Keratinocyte (primary cell): ENCODE data around the gene ATCAY. TPM values are rescaled to one million over a fixed set of nuclear protein-coding genes. Genes with fewer than 3 reads are reported as not detected.
"Not testable (repeated sequence)": the region's sequence is repeated elsewhere in the genome, so short reads cannot be mapped to it uniquely, and the experiment has no call there.

ENCODE experiments used
- DNase-seq: peaks from one replicate; pipeline ENCODE4 v3.0.0-alpha.2; 2011; ENCODE audit warnings: low read depth, missing footprints, low spot score
- FAIRE-seq: peaks from 2 replicates; lab custom pipeline; 2011; peaks lifted over from hg19 to GRCh38; lab: Jason Lieb, UNC
- H2AFZ ChIP-seq: 2 replicates; pipeline ENCODE4 v1.6.0; 2012; ENCODE audit warnings: low read length, control low read depth, inconsistent platforms; ENCODE audit not compliant: control insufficient read depth
- H3K27ac ChIP-seq: 2 replicates; pipeline ENCODE4 v1.5.1; 2011; ENCODE audit warnings: low read length; ENCODE audit not compliant: control insufficient read depth, insufficient read depth
- H3K27me3 ChIP-seq: 3 replicates; pipeline ENCODE4 v1.6.0; 2011; ENCODE audit warnings: low read length; ENCODE audit not compliant: control insufficient read depth, insufficient read depth; ENCODE audit errors: extremely low read depth
- H3K36me3 ChIP-seq, 2 experiments: 2 replicates in 1 of 2; 3 replicates in 1 of 2; pipeline ENCODE4 v1.5.1; 2011; ENCODE audit warnings: low read length in 2 of 2, mild to moderate bottlenecking in 1 of 2; ENCODE audit not compliant: control insufficient read depth in 2 of 2, insufficient read depth in 2 of 2; ENCODE audit errors: extremely low read depth in 1 of 2
- H3K4me1 ChIP-seq: 3 replicates; pipeline ENCODE4 v1.5.1; 2011; ENCODE audit warnings: low read length; ENCODE audit not compliant: control insufficient read depth, insufficient read depth; ENCODE audit errors: extremely low read depth
- H3K4me2 ChIP-seq: 3 replicates; pipeline ENCODE4 v1.6.0; 2011; ENCODE audit warnings: low read depth, low read length; ENCODE audit not compliant: control insufficient read depth, insufficient read depth; ENCODE audit errors: extremely low read depth
- H3K4me3 ChIP-seq, 3 experiments: fragments of 200-600 bp in 1 of 3; sonication (generic) in 1 of 3; 2 replicates in 2 of 3; 3 replicates in 1 of 3; pipeline ENCODE4 v1.5.1; 2011 to 2016; ENCODE audit warnings: low read length in 3 of 3, mild to moderate bottlenecking in 3 of 3, control low read depth in 2 of 3, inconsistent platforms in 1 of 3, low read depth in 1 of 3, mixed read lengths in 1 of 3, mixed run types in 1 of 3, moderate library complexity in 1 of 3; ENCODE audit not compliant: control insufficient read depth in 2 of 3, insufficient read depth in 2 of 3; ENCODE audit errors: extremely low read depth in 1 of 3
- H3K79me2 ChIP-seq: 2 replicates; pipeline ENCODE4 v1.6.0; 2012; ENCODE audit warnings: low read length; ENCODE audit not compliant: control insufficient read depth, insufficient read depth
- H3K9ac ChIP-seq: 3 replicates; pipeline ENCODE4 v1.6.0; 2011; ENCODE audit warnings: low read length; ENCODE audit not compliant: control insufficient read depth, insufficient read depth; ENCODE audit errors: extremely low read depth
- H3K9me1 ChIP-seq: 3 replicates; pipeline ENCODE4 v1.6.0; 2011; ENCODE audit warnings: low read length; ENCODE audit not compliant: control insufficient read depth, insufficient read depth; ENCODE audit errors: extremely low read depth
- H3K9me3 ChIP-seq: 2 replicates; pipeline ENCODE4 v1.5.1; 2012; ENCODE audit warnings: low read depth, low read length; ENCODE audit not compliant: control insufficient read depth
- H4K20me1 ChIP-seq: 3 replicates; pipeline ENCODE4 v1.6.0; 2011; ENCODE audit warnings: low read length; ENCODE audit not compliant: control insufficient read depth, insufficient read depth; ENCODE audit errors: extremely low read depth
- EZH2 ChIP-seq: IDR thresholded peaks from one replicate; pipeline ENCODE4 v1.6.1; 2012; ENCODE audit warnings: inconsistent platforms, mild to moderate bottlenecking, low read length, moderate library complexity
- dilution Hi-C: fragments of 300-500 bp; cut with MboI; formaldehyde crosslinking; loops from one replicate; pipeline ENCODE4 v1.7.0; 2020; ENCODE audit warnings: low sequenced_read_pairs; ENCODE audit not compliant: extremely low pct_ligation_motif_present
- polyA plus RNA-seq, 5 experiments: library from polyadenylated mRNA; depleted of rRNA in 3 of 5; stranded (reverse) in 3 of 5; stranded (forward) in 1 of 5; unstranded in 1 of 5; fragments of >200 nt; gene quantifications; 1 replicate in 1 of 5; 2 replicates in 3 of 5; 3 replicates in 1 of 5; pipeline versions ENCODE4 v1.2.1 to v1.2.3, GENCODE V29; 2011 to 2012; ENCODE audit warnings: missing spikeins in 2 of 5, low read depth in 1 of 5, low replicate concordance in 1 of 5
- TF ChIP-seq, protein P1 (sequence below), 3 experiments: IDR thresholded peaks in 1 of 3; conservative IDR thresholded peaks in 1 of 3; optimal IDR thresholded peaks in 1 of 3; 2 replicates in 2 of 3; 3 replicates in 1 of 3; pipeline versions ENCODE3 to v1.5.1; 2011; ENCODE audit warnings: low read length in 3 of 3, mild to moderate bottlenecking in 3 of 3, moderate library complexity in 2 of 3, control low read depth in 1 of 3, inconsistent platforms in 1 of 3; ENCODE audit not compliant: insufficient read depth in 2 of 3; ENCODE audit errors: extremely low read depth in 1 of 3

The ATCAY gene
- polyA plus RNA-seq, 1 donor (not counting 4 experiments of a cell fraction or from before 2014, with no cell fraction given), result not detected

DNA sequence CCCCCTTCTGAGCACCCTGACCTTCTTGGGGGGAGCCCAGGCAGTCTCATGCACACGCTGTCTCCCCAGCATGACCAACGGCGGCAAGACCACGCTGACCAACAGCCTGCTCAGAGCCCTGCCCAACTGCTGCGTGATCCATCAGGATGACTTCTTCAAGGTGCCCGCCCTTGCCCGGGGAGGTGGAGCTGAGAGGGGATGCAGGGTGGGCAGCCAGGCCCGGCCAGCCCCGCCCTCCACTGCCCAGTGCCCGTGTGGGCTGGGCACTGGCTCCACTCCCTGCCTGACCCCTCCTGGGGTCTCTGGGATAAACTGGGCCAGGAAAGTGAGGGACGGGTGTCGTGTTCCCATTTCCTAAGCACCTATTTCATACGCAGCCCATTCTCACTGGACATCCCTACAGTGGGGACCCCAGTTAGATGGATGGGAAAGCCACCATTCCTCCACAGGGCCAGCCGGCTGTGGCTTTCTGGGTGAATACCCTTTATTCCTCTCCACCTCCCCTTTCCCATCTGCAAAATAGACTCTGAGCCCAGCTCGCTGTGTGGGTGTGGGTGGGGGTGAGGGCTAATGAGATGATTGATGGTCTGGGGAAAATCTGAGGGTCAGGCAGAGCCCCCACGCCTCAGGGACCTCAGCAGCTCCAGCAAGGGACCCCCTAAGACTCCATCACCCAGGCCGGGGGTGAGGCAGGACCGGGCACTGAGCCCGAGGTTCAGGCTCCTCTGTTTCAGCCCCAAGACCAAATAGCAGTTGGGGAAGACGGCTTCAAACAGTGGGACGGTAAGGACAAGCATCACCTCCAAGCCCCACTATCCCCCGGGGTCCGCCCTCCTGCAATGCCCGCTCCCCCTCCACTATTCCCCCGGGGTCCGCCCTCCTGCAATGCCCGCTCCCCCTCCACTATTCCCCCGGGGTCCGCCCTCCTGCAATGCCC lies 56.3 kb downstream of the ATCAY start:
- no peak overlapping the region for H3K9ac ChIP-seq
- no peak overlapping the region for H3K4me2 ChIP-seq
- no peaks in the 10 kb centered on the region for H4K20me1 ChIP-seq
- no peaks in the 10 kb centered on the region for H3K36me3 ChIP-seq
- peaks cover 24% of the 10 kb centered on the region for H3K27me3 ChIP-seq
- dilution Hi-C loops, result no loop called here
- no peaks in the 10 kb centered on the region for H3K9me1 ChIP-seq
- TF ChIP-seq EZH2, result no peak
- TF ChIP-seq, protein P1, sequence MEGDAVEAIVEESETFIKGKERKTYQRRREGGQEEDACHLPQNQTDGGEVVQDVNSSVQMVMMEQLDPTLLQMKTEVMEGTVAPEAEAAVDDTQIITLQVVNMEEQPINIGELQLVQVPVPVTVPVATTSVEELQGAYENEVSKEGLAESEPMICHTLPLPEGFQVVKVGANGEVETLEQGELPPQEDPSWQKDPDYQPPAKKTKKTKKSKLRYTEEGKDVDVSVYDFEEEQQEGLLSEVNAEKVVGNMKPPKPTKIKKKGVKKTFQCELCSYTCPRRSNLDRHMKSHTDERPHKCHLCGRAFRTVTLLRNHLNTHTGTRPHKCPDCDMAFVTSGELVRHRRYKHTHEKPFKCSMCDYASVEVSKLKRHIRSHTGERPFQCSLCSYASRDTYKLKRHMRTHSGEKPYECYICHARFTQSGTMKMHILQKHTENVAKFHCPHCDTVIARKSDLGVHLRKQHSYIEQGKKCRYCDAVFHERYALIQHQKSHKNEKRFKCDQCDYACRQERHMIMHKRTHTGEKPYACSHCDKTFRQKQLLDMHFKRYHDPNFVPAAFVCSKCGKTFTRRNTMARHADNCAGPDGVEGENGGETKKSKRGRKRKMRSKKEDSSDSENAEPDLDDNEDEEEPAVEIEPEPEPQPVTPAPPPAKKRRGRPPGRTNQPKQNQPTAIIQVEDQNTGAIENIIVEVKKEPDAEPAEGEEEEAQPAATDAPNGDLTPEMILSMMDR (optimal IDR thresholded peaks at IDR 0.05 in 1 of 3, IDR thresholded peaks at IDR 0.05 in 1 of 3, conservative IDR thresholded peaks at IDR 0.05 in 1 of 3; ENCODE audit: extremely low read depth in 1 of 3, insufficient read depth in 2 of 3, low read length in 3 of 3), result no peak
- H3K79me2 ChIP-seq, result no peaks in the 10 kb centered on the region
- FAIRE-seq, result no peak
- no peak overlapping the region for H3K4me3 ChIP-seq
- no peaks in the 10 kb centered on the region for H3K4me1 ChIP-seq
- H3K27ac ChIP-seq, result no peak overlapping the region
- DNase-seq, result no peak
- no peaks in the 10 kb centered on the region for H3K9me3 ChIP-seq
- H2AFZ ChIP-seq, result no peak overlapping the region

DNA sequence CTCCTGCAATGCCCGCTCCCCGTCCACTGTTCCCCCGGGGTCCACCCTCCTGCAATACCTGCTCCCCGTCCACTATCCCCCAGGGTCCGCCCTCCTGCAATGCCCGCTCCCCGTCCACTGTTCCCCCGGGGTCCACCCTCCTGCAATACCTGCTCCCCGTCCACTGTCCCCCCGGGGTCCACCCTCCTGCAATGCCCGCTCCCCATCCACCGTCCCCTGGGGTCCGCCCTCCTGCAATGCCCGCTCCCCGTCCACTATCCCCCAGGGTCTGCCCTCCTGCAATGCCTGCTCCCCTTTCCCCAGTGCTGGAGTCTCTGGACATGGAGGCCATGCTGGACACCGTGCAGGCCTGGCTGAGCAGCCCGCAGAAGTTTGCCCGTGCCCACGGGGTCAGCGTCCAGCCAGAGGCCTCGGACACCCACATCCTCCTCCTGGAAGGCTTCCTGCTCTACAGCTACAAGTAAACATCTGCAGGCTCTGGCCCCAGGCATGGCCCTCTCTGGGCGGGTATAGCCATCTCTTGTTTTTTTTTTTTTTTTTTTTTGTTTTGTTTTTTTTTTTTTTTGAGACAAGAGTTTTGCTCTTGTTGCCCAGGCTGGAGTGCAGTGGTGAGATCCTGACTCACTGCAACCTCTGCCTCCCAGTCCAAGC lies 57.9 kb downstream of the ATCAY start:
- H3K36me3 ChIP-seq, H3K79me2 ChIP-seq, FAIRE-seq, H3K9me1 ChIP-seq, H3K27ac ChIP-seq, H4K20me1 ChIP-seq, H3K4me2 ChIP-seq, DNase-seq, H3K9ac ChIP-seq, H3K4me1 ChIP-seq, H2AFZ ChIP-seq, H3K4me3 ChIP-seq, H3K9me3 ChIP-seq, dilution Hi-C loops: not testable (repeated sequence)
- H3K27me3 ChIP-seq, result peaks cover 15% of the 10 kb centered on the region
